ENCODE results near the gene CAMSAP1. TPM values are rescaled to one million over a fixed set of nuclear protein-coding genes. Genes with fewer than 3 reads are reported as not detected.

Gene CAMSAP1
- total and polyA plus RNA-seq, 9 of the 15 experiments (the other 6 are each of a cell fraction or from before 2014, with no cell fraction given), result 1.5 to 28.8 (median 14.3) TPM

GRCh38 chr9:135907006-135907430, 328 bp downstream of the CAMSAP1 start (continued):
- no peak for TF ChIP-seq HNRNPH1 (optimal IDR thresholded peaks at IDR 0.05; ENCODE audit: low read depth, low read length)
- no peak for TF ChIP-seq CTBP1 (IDR thresholded peaks at IDR 0.05; ENCODE audit: borderline replicate concordance)
- TF ChIP-seq KLF6 (CRISPR knock-in tag; IDR thresholded peaks at IDR 0.05; ENCODE audit: borderline replicate concordance), result no peak
- TF ChIP-seq COPS2 (conservative IDR thresholded peaks at IDR 0.05), result no peak
- TF ChIP-seq HMG20A (CRISPR knock-in tag; conservative IDR thresholded peaks at IDR 0.05), result no peak
- TF ChIP-seq ARHGAP35 (IDR thresholded peaks at IDR 0.05; ENCODE audit: partially characterized antibody), result no peak
- TF ChIP-seq ZNF584 (CRISPR knock-in tag; IDR thresholded peaks at IDR 0.05; ENCODE audit: low read depth), result no peak
- no peak; the same call in 1 of the 2 replicates for TF ChIP-seq GABPA (tag; conservative IDR thresholded peaks at IDR 0.05; ENCODE audit: low read depth)
- no peak for TF ChIP-seq TGIF2 (CRISPR knock-in tag; IDR thresholded peaks at IDR 0.05)
- no peak for TF ChIP-seq ZNF175 (CRISPR knock-in tag; IDR thresholded peaks at IDR 0.05; ENCODE audit: low read depth)
- TF ChIP-seq, protein P1, sequence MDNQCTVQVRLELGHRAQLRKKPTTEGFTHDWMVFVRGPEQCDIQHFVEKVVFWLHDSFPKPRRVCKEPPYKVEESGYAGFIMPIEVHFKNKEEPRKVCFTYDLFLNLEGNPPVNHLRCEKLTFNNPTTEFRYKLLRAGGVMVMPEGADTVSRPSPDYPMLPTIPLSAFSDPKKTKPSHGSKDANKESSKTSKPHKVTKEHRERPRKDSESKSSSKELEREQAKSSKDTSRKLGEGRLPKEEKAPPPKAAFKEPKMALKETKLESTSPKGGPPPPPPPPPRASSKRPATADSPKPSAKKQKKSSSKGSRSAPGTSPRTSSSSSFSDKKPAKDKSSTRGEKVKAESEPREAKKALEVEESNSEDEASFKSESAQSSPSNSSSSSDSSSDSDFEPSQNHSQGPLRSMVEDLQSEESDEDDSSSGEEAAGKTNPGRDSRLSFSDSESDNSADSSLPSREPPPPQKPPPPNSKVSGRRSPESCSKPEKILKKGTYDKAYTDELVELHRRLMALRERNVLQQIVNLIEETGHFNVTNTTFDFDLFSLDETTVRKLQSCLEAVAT (IDR thresholded peaks at IDR 0.05), result no peak
- TF ChIP-seq NFRKB (IDR thresholded peaks at IDR 0.05; ENCODE audit: low read depth), result no peak
- no peak for TF ChIP-seq MCM7 (IDR thresholded peaks at IDR 0.05)
- no peak for TF ChIP-seq GTF2B (IDR thresholded peaks at IDR 0.05; ENCODE audit: extremely low read depth, insufficient read length)
- TF ChIP-seq PKNOX1 (IDR thresholded peaks at IDR 0.05), result no peak
- no peak for TF ChIP-seq ESRRA (IDR thresholded peaks at IDR 0.05; ENCODE audit: borderline replicate concordance, low read depth)
- no peak for TF ChIP-seq NFIC (IDR thresholded peaks at IDR 0.05)
- no peak for TF ChIP-seq RBM22 (IDR thresholded peaks at IDR 0.05; ENCODE audit: low read depth, low read length, poor library complexity, severe bottlenecking)
- TF ChIP-seq BRD4 (IDR thresholded peaks at IDR 0.05), result no peak
- 0 out of 2 replicates have a peak, but pooled peaks have one; percentile 51 for TF ChIP-seq GTF2A2 (tag; IDR thresholded peaks at IDR 0.05)
- no peak for TF ChIP-seq LARP7 (IDR thresholded peaks at IDR 0.05)
- TF ChIP-seq YY1 (IDR thresholded peaks at IDR 0.05; ENCODE audit: borderline replicate concordance in 1 of 3, control insufficient read depth in 1 of 3, extremely low read depth in 1 of 3, insufficient read depth in 3 of 3, insufficient read length in 1 of 3, insufficient replicate concordance in 2 of 3, low read depth in 1 of 3, low read length in 2 of 3), result peak in 1 of 3 experiments; percentile 80
- TF ChIP-seq, protein P2, sequence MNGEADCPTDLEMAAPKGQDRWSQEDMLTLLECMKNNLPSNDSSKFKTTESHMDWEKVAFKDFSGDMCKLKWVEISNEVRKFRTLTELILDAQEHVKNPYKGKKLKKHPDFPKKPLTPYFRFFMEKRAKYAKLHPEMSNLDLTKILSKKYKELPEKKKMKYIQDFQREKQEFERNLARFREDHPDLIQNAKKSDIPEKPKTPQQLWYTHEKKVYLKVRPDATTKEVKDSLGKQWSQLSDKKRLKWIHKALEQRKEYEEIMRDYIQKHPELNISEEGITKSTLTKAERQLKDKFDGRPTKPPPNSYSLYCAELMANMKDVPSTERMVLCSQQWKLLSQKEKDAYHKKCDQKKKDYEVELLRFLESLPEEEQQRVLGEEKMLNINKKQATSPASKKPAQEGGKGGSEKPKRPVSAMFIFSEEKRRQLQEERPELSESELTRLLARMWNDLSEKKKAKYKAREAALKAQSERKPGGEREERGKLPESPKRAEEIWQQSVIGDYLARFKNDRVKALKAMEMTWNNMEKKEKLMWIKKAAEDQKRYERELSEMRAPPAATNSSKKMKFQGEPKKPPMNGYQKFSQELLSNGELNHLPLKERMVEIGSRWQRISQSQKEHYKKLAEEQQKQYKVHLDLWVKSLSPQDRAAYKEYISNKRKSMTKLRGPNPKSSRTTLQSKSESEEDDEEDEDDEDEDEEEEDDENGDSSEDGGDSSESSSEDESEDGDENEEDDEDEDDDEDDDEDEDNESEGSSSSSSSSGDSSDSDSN (IDR thresholded peaks at IDR 0.05; ENCODE audit: borderline replicate concordance in 1 of 2, low read depth in 2 of 2, low read length in 2 of 2), result 0 out of 4 replicates have a peak, but pooled peaks have one; percentile 7 to 32
- TF ChIP-seq ZNF263 (CRISPR knock-in tag; IDR thresholded peaks at IDR 0.05; ENCODE audit: borderline replicate concordance), result no peak
